ENCODE results near the gene SMC6.
A peak's percentile ranks its signal among the peaks of the same experiment; 100 is the strongest.

SMC6 gene

GRCh38 chr2:17763641-17764333 is 10.2 kb upstream of the SMC6 start:
- no peak for DNase-seq (ENCODE audit: low read depth in 2 of 3, low spot score in 2 of 3)

- no peak for DNase-seq (ENCODE audit: low read depth in 2 of 3, low spot score in 2 of 3)
Observed at GRCh38 chr2:17762451-17762850, 8.8 kb upstream of the SMC6 start.

GRCh38 chr2:17759805-17760204 is 6.2 kb upstream of the SMC6 start:
- no peak for DNase-seq (ENCODE audit: low read depth in 2 of 3, low spot score in 2 of 3)

GRCh38 chr2:17758118-17758517 is 4.5 kb upstream of the SMC6 start:
- no peak for DNase-seq (ENCODE audit: low read depth in 2 of 3, low spot score in 2 of 3)

GRCh38 chr2:17757321-17757720 is 3.7 kb upstream of the SMC6 start:
- DNase-seq (ENCODE audit: low read depth in 2 of 3, low spot score in 2 of 3) = no peak

- DNase-seq (ENCODE audit: low read depth in 2 of 3, low spot score in 2 of 3) = no peak
Observed at GRCh38 chr2:17756668-17757067, 3.1 kb upstream of the SMC6 start.

GRCh38 chr2:17754773-17755425 is 1.3 kb upstream of the SMC6 start:
- no peak for DNase-seq (ENCODE audit: low read depth in 2 of 3, low spot score in 2 of 3)

- DNase-seq (ENCODE audit: low read depth in 2 of 3, low spot score in 2 of 3) = peak in 2 of 3 experiments; percentile 16 to 25
Observed at GRCh38 chr2:17752892-17753802, 463 bp downstream of the SMC6 start.

GRCh38 chr2:17752246-17752645 is 1.4 kb downstream of the SMC6 start:
- DNase-seq (ENCODE audit: low read depth in 2 of 3, low spot score in 2 of 3) = no peak

GRCh38 chr2:17749753-17750438 is 3.7 kb downstream of the SMC6 start:
- no peak for DNase-seq (ENCODE audit: low read depth in 2 of 3, low spot score in 2 of 3)

GRCh38 chr2:17748745-17749144 is 4.9 kb downstream of the SMC6 start:
- no peak for DNase-seq (ENCODE audit: low read depth in 2 of 3, low spot score in 2 of 3)

- no peak for DNase-seq (ENCODE audit: low read depth in 2 of 3, low spot score in 2 of 3)
Observed at GRCh38 chr2:17747684-17748452, 5.7 kb downstream of the SMC6 start.

- DNase-seq (ENCODE audit: low read depth in 2 of 3, low spot score in 2 of 3) = no peak
Observed at GRCh38 chr2:17740203-17740602, 13.4 kb downstream of the SMC6 start.

- DNase-seq (ENCODE audit: low read depth in 2 of 3, low spot score in 2 of 3) = no peak
Observed at GRCh38 chr2:17736989-17737388, 16.6 kb downstream of the SMC6 start.

- DNase-seq (ENCODE audit: low read depth in 2 of 3, low spot score in 2 of 3) = no peak
Observed at GRCh38 chr2:17735864-17736263, 17.7 kb downstream of the SMC6 start.

GRCh38 chr2:17733599-17733998 is 20.0 kb downstream of the SMC6 start:
- DNase-seq (ENCODE audit: low read depth in 2 of 3, low spot score in 2 of 3) = no peak

- DNase-seq (ENCODE audit: low read depth in 2 of 3, low spot score in 2 of 3) = no peak
Observed at GRCh38 chr2:17729880-17730279, 23.7 kb downstream of the SMC6 start.

GRCh38 chr2:17728210-17728609 is 25.4 kb downstream of the SMC6 start:
- no peak for DNase-seq (ENCODE audit: low read depth in 2 of 3, low spot score in 2 of 3)

- DNase-seq (ENCODE audit: low read depth in 2 of 3, low spot score in 2 of 3) = no peak
Observed at GRCh38 chr2:17719562-17720371, 33.8 kb downstream of the SMC6 start.

GRCh38 chr2:17718689-17719088 is 34.9 kb downstream of the SMC6 start:
- no peak for DNase-seq (ENCODE audit: low read depth in 2 of 3, low spot score in 2 of 3)
